Chondrocyte (in vitro differentiated cells): ENCODE results near the gene RABGAP1L. TPM values are rescaled to one million over a fixed set of nuclear protein-coding genes. Genes with fewer than 3 reads are reported as not detected.
"Not testable (repeated sequence)": the region's sequence is repeated elsewhere in the genome, so short reads cannot be mapped to it uniquely, and the experiment has no call there.

Experiments
- DNase-seq: peaks from one replicate; pipeline ENCODE4 v3.0.0; 2021; ENCODE audit warnings: mixed read lengths, low spot score
- H3K27ac Mint-ChIP-seq: one replicate; pipeline ENCODE4 v1.8.0; 2021; ENCODE audit warnings: mild to moderate bottlenecking, moderate library complexity, mixed read lengths; ENCODE audit not compliant: unreplicated experiment
- H3K27me3 Mint-ChIP-seq: 2 replicates; pipeline ENCODE4 v1.8.0; 2021; ENCODE audit warnings: low read depth, mixed read lengths
- H3K36me3 Mint-ChIP-seq: 2 replicates; pipeline ENCODE4 v1.8.0; 2021; ENCODE audit warnings: low read depth, mixed read lengths
- H3K4me1 Mint-ChIP-seq: 2 replicates; pipeline ENCODE4 v1.8.0; 2021; ENCODE audit warnings: low read depth, mild to moderate bottlenecking, mixed read lengths
- H3K4me3 Mint-ChIP-seq: one replicate; pipeline ENCODE4 v1.8.0; 2021; ENCODE audit warnings: mild to moderate bottlenecking, moderate library complexity, mixed read lengths; ENCODE audit not compliant: unreplicated experiment
- H3K9me3 Mint-ChIP-seq: 2 replicates; pipeline ENCODE4 v1.8.0; 2021; ENCODE audit warnings: low read depth, mixed read lengths
- total RNA-seq: library from RNA; stranded (reverse); gene quantifications from 3 replicates; pipeline ENCODE4 v1.2.1, GENCODE V29; 2021
- TF ChIP-seq, protein P1 (sequence below): fragments of 200-600 bp; sonication (generic); IDR thresholded peaks from 2 replicates; pipeline ENCODE4 v1.5.0; 2021; ENCODE audit warnings: antibody characterized with exemption, mild to moderate bottlenecking, moderate library complexity

Gene RABGAP1L
- total RNA-seq, 1 donor from 2014 or later = 27.1 TPM

DNA sequence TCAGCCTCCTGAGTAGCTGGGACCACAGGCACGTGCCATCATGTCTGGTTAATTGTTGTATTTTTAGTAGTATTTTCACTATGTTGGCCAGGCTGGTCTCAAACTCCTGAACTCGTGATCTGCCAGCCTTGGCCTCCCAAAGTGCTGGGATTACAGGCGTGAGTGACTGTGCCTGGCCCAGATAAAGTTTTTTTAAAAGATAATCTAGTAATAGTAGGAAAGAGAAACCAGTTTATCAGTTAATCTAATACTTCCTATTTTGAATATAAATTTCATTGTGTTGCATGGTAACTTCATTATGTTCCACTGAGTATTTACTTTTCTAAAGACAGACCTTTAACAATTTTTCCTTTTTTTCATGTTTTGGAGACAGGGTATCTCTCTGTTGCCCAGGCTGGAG, 10.0 kb downstream of the RABGAP1L start:
- Mint-ChIP-seq H3K4me1 (no peaks in the 10 kb centered on the region), H3K9me3 (no peaks in the 10 kb centered on the region), H3K27me3 (no peaks in the 10 kb centered on the region), H3K27ac (no peak overlapping the region), H3K36me3 (peaks cover 2% of the 10 kb centered on the region), H3K4me3 (no peak overlapping the region)
- no peak for DNase-seq
- TF ChIP-seq, protein P1, sequence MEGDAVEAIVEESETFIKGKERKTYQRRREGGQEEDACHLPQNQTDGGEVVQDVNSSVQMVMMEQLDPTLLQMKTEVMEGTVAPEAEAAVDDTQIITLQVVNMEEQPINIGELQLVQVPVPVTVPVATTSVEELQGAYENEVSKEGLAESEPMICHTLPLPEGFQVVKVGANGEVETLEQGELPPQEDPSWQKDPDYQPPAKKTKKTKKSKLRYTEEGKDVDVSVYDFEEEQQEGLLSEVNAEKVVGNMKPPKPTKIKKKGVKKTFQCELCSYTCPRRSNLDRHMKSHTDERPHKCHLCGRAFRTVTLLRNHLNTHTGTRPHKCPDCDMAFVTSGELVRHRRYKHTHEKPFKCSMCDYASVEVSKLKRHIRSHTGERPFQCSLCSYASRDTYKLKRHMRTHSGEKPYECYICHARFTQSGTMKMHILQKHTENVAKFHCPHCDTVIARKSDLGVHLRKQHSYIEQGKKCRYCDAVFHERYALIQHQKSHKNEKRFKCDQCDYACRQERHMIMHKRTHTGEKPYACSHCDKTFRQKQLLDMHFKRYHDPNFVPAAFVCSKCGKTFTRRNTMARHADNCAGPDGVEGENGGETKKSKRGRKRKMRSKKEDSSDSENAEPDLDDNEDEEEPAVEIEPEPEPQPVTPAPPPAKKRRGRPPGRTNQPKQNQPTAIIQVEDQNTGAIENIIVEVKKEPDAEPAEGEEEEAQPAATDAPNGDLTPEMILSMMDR = no peak

DNA sequence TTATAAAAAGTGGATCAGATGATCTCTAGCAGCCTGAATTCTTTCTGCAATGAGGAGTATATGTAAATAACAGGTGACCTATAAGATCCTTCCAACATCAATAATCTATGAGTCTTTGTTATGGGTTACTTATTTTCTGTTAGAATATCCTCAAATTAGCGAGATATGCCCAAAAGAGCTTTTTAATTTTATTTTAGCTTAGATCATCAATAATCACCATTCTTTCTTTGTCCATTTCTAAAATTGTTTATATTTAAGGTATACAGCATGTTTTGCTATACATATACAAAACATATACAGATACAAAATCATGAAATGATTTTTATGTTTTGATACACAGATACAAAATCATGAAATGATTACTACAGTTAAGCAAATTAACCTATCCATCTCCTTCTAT, 11.8 kb downstream of the RABGAP1L start:
- DNase-seq = no peak
- Mint-ChIP-seq H3K4me3 (no peak overlapping the region), H3K9me3 (no peaks in the 10 kb centered on the region), H3K4me1 (no peaks in the 10 kb centered on the region), H3K27me3 (no peaks in the 10 kb centered on the region), H3K36me3 (no peaks in the 10 kb centered on the region), H3K27ac (no peak overlapping the region)
- TF ChIP-seq, protein P1 = no peak

DNA sequence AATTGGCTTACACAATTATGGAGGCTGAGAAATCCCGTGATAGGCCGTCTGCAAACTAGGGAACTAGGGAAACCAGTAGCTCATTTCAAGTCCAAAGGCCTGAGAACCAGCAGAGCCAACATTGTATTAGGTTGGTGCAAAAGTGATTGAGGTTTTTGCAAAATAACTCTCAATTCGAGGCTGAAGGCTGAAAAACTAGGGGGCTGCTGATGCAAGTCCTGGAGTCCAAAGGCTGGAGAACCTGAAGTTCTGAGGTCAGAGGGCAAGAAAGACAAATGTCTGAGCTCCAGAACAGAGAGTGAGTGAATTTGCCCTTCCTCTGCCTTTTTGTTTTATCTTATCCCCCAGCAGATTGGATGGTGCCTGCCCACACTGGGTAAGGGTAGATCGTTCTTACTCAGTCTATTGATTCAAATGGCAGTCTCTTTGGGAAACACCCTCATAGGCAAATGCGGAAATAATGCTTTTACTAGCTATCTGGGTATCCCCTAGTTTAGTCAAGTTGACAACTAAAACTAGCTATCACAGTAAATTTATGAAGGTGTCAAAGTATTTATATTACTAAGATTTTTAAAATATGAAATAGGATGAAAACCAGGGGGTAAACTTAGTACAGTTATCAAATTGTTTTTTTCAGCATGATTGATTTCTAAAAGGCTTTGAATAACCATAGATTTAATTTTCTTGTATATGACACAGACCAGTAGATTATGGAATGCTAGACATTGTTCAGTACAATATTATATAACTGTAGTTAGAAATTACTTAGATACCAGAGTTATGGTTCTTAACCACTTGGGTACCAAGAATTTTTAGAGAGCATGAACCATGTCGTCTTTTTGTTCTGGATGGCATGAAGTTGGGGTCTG, 15.4 kb downstream of the RABGAP1L start:
- no peaks in the 10 kb centered on the region for H3K27me3 Mint-ChIP-seq
- DNase-seq = no peak
- peaks cover 6% of the 10 kb centered on the region for H3K36me3 Mint-ChIP-seq
- H3K4me3 Mint-ChIP-seq = no peak overlapping the region
- no peaks in the 10 kb centered on the region for H3K4me1 Mint-ChIP-seq
- peaks cover 13% of the 10 kb centered on the region for H3K9me3 Mint-ChIP-seq
- no peak overlapping the region for H3K27ac Mint-ChIP-seq
- TF ChIP-seq, protein P1 = no peak

DNA sequence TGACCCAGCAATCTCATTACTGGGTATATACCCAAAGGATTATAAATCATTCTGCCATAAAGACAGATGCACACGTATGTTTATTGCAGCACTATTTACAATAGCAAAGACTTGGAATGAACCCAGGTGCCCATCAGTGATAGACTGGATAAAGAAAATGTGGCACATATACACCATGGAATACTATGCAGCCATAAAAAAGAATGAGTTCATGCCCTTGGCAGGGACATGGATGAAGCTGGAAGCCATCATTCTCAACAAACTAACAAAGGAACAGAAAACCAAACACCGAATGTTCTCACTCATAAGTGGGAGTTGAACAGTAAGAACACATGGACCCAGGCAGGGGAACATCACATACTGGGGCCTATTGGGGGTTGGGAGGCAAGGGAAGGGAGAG, 19.1 kb downstream of the RABGAP1L start:
- not testable (repeated sequence) for H3K27me3 Mint-ChIP-seq, DNase-seq, H3K36me3 Mint-ChIP-seq, H3K4me1 Mint-ChIP-seq, H3K4me3 Mint-ChIP-seq, H3K27ac Mint-ChIP-seq
- peaks cover 13% of the 10 kb centered on the region for H3K9me3 Mint-ChIP-seq

DNA sequence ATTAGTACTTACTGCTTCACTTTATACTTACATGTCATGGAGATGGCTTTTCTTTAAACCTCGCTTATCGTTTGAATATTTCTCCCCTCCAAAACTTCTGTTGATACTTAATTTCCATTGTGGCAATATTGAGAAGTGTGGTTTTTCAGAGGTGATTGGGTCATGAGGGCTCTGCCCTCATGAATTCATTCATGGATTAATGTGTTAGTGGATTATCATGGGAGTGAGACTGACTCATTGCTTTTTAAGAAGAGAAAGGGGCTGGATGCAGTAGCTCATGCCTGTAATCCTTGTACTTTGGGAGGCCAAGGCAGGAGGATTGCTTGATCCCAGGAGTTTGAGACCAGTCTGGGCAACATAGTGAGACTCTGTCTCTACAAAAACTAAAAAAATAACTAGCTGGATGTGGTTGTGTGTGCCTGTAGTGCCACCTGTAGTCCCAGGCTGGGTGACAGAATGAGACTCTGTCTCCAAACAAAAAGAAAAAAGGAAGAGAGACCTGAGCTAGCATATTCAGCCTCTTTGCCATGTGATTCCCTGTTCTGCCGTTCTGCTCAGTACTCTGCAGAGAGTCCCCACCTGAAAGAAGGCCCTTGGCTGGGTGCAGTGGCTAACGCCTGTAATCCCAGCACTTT, 30.2 kb downstream of the RABGAP1L start:
- peaks cover 2% of the 10 kb centered on the region for H3K36me3 Mint-ChIP-seq
- peaks cover 16% of the 10 kb centered on the region for H3K9me3 Mint-ChIP-seq
- peaks cover 18% of the 10 kb centered on the region for H3K4me1 Mint-ChIP-seq
- H3K27me3 Mint-ChIP-seq = no peaks in the 10 kb centered on the region
- no peak for DNase-seq
- TF ChIP-seq, protein P1 = no peak
- no peak overlapping the region for H3K27ac Mint-ChIP-seq
- H3K4me3 Mint-ChIP-seq = no peak overlapping the region
